GM19397 (cell line): ENCODE data around the gene NGRN.
"Not testable (repeated sequence)": the region's sequence is repeated elsewhere in the genome, so short reads cannot be mapped to it uniquely, and the experiment has no call there.

Experiments
- ATAC-seq: cut with Tn5 transposase; IDR thresholded peaks from one replicate; pipeline ENCODE4 v1.9.1; 2021; ENCODE audit warnings: mild to moderate bottlenecking, moderate library complexity; ENCODE audit not compliant: unreplicated experiment

Gene NGRN

GRCh38 chr15:90233387-90234095 is 31.9 kb upstream of the NGRN start, which contains the start of gene CIB1:
CIB1 (minus strand) TSS chr15:90233941; CDS start chr15:90233885, 56 bp downstream.
- peak; percentile 89 for ATAC-seq

- ATAC-seq, result peak; percentile 72
These were observed 31.1 kb upstream of the NGRN start, which contains the start of gene GDPGP1 for GRCh38 chr15:90234096-90234988. GDPGP1 (plus strand) TSS chr15:90234209; CDS start chr15:90240909, 6,700 bp downstream.

- ATAC-seq, result no peak
These were observed 26.1 kb upstream of the NGRN start for GRCh38 chr15:90239371-90239770.

- ATAC-seq, result no peak
These were observed 24.6 kb upstream of the NGRN start for GRCh38 chr15:90240856-90241255.

GRCh38 chr15:90241343-90242192 is 23.9 kb upstream of the NGRN start:
- ATAC-seq, result no peak

- ATAC-seq, result no peak
These were observed 21.4 kb upstream of the NGRN start for GRCh38 chr15:90243943-90244639.

- no peak for ATAC-seq
These were observed 16.7 kb upstream of the NGRN start for GRCh38 chr15:90248789-90249202.

GRCh38 chr15:90249203-90249863 is 16.1 kb upstream of the NGRN start, which contains the start of gene TTLL13:
TTLL13 (plus strand) TSS chr15:90249556; CDS start chr15:90250631, 1,075 bp downstream.
- ATAC-seq, result peak; percentile 67

GRCh38 chr15:90257776-90258175 is 7.7 kb upstream of the NGRN start:
- no peak for ATAC-seq

GRCh38 chr15:90259524-90259923 is 5.9 kb upstream of the NGRN start:
- no peak for ATAC-seq

- not testable (repeated sequence) for ATAC-seq
These were observed 4.7 kb upstream of the NGRN start for GRCh38 chr15:90260731-90261130.

- ATAC-seq, result no peak
These were observed 3.7 kb upstream of the NGRN start for GRCh38 chr15:90261811-90262210.

GRCh38 chr15:90262426-90262825 is 3.0 kb upstream of the NGRN start:
- no peak for ATAC-seq

- ATAC-seq, result no peak
These were observed 801 bp upstream of the NGRN start for GRCh38 chr15:90264671-90265070.

- peak; percentile 4 for ATAC-seq
These were observed 574 bp downstream of the NGRN start for GRCh38 chr15:90266061-90266431.

- no peak for ATAC-seq
These were observed 1.0 kb downstream of the NGRN start for GRCh38 chr15:90266485-90266884.

- no peak for ATAC-seq
These were observed 2.9 kb downstream of the NGRN start for GRCh38 chr15:90268415-90268814.

GRCh38 chr15:90270502-90271150 is 5.2 kb downstream of the NGRN start:
- ATAC-seq, result no peak

GRCh38 chr15:90271459-90272166 is 6.1 kb downstream of the NGRN start:
- no peak for ATAC-seq
